OCI-M1 (cell line): ENCODE data around the gene GPR85.
"Not testable (repeated sequence)": the region's sequence is repeated elsewhere in the genome, so short reads cannot be mapped to it uniquely, and the experiment has no call there.

Experiments used
- DNase-seq: peaks from one replicate; lab custom pipeline; 2025; lab: John Stamatoyannopoulos, UW

GPR85 gene

DNA sequence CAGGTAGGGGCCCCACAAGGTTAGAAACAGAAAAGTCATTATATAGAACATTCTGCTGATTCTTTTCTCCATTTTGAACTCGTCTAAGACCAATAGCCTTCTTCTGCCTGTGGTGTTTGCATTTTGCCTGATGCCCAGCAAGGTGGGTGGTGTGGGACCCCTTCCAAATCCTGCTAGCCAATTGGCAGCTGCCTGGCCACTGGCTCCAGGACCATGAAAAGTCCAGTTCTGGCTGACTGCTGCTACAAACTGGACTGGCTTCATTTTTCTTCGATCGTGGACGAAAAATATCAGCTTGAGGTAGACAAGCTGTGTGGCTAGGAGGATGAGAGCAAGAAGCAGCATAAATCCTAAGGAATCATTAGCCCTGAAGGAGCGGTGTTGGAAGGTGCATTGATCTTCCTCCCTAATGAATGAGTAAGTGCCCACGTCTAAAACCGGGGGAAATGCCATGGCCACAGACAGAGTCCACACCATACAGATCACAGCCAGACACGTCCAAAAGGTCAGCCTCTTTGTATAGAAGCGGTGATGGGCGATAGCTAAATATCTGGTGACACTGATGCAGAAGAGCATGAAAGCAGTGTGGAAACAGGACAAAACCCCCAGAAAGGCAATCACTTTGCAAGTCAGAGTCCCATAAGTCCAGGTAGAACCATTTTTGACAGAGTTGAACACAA lies 2.7 kb downstream of the GPR85 start:
- DNase-seq = no peak

DNA sequence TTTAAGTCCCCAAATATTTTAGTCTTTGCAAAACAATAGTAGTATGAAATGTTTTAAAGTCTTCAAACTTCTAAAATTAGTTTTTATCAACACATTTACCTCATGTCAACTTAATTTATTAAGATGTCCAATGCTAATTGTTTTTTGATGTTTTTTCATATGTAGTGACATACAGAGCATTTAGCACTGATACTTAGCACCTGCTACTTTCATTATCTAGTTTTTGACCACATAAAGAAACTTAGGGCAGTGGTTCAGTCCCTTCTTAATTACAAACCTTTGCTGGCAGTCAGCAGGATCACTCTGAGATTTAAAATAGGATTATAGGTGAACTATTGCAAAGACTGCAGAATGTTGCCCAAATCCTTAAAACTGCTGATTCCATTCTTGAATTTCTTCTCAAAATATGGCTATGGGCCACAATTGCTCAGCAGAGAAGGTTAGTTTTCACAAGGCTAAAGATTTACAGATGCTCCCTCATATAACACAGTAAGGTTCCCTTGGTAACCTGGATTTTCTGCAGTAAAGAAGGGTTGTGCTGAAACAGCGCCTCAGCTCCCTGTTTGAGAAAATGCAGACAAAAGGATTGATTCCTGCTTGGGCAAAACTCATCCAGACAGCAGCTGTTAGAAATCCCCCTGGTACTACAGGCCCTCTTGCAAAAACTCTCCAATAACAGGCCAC lies 3.4 kb downstream of the GPR85 start:
- peak; percentile 43 for DNase-seq

DNA sequence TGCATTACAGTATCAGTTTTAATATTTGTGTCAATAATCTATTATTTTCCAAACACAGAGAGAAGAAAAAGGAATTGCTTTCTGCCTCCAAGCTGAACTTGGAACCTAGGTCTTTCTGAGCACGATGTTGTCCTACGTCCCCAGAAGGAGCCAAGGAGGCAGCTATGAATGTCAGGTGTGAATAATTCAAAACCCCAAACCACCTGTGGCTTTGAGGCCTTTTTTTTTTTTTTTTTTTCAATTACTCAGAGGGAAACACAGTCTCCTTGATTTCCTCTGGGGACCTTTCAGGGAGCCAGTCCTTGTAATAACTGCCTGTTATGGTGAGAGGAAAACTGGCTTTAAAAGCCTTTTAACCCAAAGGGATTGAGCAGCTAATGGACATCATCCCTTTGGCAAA lies 8.3 kb downstream of the GPR85 start:
- DNase-seq = no peak

DNA sequence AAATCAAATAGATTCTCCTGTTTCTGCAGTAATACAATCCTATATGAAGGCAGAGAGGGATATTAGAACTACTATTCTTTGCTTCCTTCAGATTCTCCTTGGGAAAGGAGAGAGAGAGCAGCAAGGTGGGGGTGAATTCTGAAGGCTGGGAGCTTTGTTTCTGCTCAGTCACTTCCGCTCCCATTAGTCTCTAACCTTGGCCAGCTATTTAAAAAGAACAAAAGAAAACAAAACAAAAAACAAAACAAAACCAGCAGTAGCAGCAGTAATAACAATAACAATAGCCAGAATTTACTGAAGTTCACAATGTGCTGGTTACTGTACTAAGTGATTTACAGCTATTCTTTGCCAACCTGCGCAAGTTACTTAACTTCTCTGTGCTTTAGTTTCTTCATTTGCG lies 9.9 kb downstream of the GPR85 start:
- no peak for DNase-seq

DNA sequence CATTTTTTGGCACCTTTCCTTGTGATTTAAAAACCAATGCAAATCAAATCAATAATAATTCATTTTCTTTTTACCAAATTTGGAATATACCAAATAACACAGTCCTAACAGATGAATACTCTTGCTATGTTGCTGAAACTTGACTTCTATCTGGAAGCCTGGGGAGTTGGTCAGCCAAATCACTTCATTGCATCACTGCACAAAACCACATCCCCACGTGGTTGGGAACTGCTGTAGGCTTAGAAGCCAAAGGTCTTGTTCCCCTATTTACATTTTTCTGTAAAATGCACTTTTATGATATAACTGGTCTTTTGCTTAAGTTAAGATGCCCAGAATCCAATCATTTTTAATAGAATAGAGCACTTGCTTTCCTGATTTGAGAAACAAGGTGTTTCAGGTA lies 15.2 kb downstream of the GPR85 start:
- peak; percentile 87 for DNase-seq

DNA sequence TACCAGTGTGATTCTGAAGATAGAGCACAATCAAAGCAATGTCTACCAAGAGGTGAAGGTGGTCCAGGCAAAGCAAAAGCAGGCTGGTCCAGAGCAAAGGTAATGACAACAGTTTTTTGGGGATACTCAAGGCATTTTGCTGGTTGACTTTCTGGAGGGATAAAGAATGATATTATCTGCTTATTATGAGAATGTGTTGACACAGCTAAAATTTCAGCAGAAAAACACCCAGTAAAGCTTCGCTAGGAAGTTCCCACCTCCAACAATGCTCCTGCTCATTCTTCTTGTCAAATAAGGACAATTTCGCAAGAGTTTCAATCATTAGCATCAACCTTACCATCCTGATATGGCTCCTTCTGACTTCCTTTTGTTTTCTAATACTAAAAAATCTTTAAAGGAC lies 24.1 kb downstream of the GPR85 start:
- no peak for DNase-seq

DNA sequence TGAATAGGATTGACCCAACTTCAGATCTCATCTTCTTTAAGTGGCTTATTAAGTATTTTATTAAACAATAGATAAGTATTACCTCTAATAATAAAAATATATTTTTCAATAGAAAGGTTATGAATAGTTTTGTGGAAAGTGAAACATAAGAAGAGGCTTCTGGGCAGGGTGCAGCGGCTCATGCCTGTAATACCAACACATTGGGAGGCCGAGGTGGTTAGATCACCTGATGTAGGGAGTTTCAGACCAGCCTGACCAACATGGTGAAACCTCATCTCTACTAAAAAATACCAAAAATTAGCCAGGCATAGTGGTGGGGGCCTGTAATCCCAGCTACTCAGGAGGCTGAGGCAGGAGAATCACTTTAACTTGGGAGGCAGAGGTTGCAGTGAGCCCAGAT lies 26.5 kb downstream of the GPR85 start:
- no peak for DNase-seq

DNA sequence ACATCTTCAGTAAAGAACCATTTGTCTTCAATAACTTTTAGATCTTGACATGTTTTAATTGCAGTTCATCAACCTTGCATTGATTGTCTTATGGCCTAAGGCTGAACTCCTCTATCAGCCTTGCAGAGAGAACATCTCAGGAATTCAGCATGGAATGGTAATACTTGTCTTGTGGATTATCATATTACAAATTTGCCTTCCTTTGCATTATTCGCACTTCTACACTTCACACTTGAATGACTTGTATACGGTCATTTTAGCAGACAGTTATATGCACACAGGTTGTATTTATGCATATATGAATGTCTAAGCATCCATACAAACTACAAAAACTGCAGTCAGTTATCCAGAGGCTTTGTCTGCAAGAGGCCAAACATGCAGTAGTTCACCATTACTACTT lies 31.7 kb downstream of the GPR85 start:
- DNase-seq = no peak

DNA sequence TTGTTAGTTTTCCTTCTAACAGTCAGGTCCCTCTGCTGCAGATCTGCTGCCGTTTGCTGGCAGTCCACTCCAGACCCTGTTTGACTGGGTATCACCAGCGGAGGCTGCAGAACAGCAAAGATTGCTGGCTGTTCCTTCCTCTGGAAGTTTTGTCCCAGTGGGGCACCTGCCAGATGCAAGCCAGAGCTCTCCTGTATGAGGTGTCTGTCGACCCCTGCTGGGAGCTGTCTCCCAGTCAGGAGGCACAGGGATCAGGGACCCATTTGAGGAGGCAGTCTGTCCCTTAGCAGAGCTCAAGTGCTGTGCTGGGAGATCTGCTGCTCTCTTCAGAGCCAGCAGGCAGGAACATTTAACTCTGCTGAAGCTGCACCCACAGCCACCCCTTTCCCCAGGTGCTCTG lies 32.4 kb downstream of the GPR85 start:
- not testable (repeated sequence) for DNase-seq

DNA sequence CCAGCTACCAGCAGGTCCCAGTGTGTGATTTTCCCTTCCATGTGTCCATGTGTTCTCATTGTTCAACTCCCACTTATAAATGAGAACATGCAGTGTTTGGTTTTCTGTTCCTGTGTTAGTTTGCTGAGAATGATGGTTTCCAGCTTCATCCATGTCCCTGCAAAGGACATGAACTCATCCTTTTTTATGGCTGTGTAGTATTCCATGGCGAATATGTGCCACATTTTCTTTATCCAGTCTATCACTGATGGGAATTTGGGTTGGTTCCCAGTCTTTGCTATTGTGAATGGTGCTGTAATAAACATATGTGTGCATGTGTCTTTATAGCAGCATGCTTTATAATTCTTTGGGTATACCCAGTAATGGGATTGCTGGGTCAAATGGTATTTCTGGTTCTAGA lies 37.4 kb downstream of the GPR85 start:
- DNase-seq = not testable (repeated sequence)

DNA sequence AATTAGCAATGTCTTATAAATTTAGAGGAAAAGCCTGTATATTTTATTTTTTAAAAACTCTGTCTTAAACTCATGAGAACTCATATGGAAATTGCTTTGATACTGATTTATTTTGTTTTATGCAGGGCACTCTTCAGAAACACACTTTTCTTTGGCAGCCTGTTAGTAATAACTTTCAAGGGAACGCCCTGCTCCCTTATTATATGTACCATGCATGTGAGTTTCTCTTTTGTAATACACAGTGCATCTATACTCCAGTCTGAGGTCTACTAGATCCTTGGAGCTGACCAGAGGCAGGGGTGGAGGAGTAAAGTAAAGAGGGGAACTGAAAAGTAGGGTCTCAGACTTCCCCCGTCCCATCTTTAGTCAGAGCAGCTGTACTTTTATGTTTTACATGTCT lies 40.2 kb downstream of the GPR85 start:
- no peak for DNase-seq

DNA sequence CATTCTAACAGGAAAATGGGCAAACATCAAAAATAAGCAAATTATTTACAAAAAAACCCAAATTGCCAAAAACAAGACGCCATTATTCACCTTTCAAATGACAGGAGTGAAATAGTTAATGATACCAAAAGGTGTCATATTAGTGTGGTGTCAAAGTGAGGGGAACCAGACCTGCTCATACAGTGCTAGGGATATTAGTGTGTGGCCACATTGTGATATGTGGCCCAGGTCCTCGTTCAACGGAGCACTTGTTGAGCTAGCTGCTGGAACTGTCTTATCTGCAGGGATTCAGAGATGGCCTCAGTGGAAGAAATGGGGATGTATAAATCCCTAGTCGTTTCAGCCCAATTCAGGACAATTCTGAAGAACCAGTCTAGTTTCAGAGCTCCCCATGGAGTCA lies 41.2 kb downstream of the GPR85 start:
- DNase-seq = no peak

DNA sequence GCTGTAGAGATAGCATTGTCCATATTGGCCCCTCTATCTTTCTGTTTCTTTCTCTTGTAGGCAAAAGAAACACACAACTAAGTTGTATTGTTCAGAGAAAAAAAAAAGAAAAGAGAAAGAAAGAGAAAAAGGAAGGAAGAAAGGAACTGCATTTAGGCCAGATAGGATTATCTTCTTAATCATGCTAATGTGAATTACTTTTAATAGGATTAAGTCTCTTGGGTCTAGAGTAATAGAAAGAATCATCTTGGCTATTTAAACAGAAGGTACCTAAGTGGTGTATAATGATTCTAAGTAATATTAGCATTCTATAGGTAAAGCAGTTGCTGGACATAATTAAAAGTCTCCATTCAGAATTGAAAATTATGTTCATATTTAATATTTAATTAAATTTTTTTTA lies 42.2 kb downstream of the GPR85 start:
- DNase-seq = no peak

DNA sequence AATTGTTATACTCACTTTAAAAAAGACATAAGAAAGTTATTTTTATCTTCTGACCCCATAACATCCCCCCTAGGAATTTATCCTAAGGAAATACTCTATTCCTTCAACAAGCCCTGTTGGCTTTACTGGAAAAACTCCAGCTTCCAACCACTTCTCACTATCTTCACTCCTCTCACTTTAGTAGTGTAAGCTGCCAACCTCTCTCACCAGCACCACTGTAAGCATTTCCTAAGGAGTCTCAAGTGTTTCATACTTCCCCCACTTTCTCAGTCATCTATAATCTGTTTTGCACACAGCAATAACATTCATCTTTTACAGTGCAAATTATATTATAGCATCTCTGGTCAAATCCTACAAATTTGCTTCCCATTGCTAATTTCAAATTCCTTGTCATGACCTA lies 45.8 kb downstream of the GPR85 start:
- DNase-seq = no peak

DNA sequence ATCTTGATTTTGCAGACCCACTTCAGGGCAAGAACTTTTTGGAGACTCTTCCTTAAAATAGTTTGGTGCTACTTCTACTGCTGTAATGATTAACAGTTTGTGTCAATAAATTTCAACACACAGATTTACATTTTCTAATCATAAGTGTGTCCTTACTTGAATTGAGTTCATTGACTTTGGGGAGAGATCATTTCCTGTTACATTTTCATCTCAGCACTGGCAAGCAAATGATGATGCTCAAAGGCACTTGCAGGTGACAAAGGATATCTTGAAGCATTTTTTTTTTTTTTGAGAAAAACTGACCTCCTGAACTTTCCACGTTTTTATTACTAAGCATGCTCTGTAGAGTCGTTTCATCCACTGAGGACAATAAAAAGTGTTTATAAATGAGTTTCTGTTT lies 52.7 kb downstream of the GPR85 start:
- no peak for DNase-seq
